CD4-positive, alpha-beta T cell treated with Interleukin-15 for 4 hours (primary cell): ENCODE data around the gene ZNF226.
"Not testable (repeated sequence)": the region's sequence is repeated elsewhere in the genome, so short reads cannot be mapped to it uniquely, and the experiment has no call there.

Experiments
- DNase-seq: peaks from one replicate; pipeline ENCODE4 v3.0.0-alpha.2; 2020; ENCODE audit warnings: low spot score

ZNF226 gene

GRCh38 chr19:44212250-44212865, 47.5 kb downstream of the ZNF226 start, which contains the start of gene ZNF227:
TSS of gene ZNF227 (plus strand) at chr19:44212532. CDS start at chr19:44217793, 5,261 bp downstream.
- DNase-seq, result peak; percentile 80

GRCh38 chr19:44212866-44213346, 48.0 kb downstream of the ZNF226 start:
- DNase-seq, result no peak

GRCh38 chr19:44219926-44220325, 55.0 kb downstream of the ZNF226 start:
- DNase-seq, result not testable (repeated sequence)

- DNase-seq, result not testable (repeated sequence)
These were observed 55.9 kb downstream of the ZNF226 start for GRCh38 chr19:44220761-44221160.

GRCh38 chr19:44221291-44221690, 56.4 kb downstream of the ZNF226 start:
- DNase-seq, result not testable (repeated sequence)
